ENCODE data around the gene ADGRD1.
"Not testable (repeated sequence)": the region's sequence is repeated elsewhere in the genome, so short reads cannot be mapped to it uniquely, and the experiment has no call there.

ADGRD1 gene

DNA sequence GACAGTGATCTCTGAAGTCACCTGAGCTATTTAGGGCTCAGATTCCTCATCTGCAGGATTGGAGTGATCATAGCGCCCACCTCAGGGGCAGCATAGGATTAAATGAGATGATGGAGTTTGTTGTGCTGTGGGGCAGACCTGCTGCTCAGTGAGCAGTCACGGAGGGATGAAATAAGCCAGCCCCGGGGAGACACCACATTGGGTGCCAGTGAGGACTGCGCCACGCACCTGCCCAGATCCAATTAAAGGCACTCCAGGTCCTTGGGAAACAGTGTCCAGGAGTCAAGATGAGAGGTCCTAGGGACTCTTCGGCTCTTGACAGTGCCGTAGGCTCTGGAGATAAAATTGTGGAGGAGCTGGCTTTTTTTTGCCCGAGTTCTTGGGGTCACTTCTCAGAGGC is 166.2 kb downstream of the ADGRD1 start:
- H3K27ac ChIP-seq (ENCODE audit: low read depth in 2 of 2, low read length in 2 of 2), result no peak overlapping the region
- no peak overlapping the region for H3K9ac ChIP-seq (ENCODE audit: low read depth in 1 of 2, low read length in 2 of 2)
- no peaks in the 10 kb centered on the region for H3K9me3 ChIP-seq (ENCODE audit: control insufficient read depth in 2 of 2, low read length in 2 of 2)
- no peaks in the 10 kb centered on the region for H3K36me3 ChIP-seq (ENCODE audit: control insufficient read depth in 2 of 2, insufficient read depth in 2 of 2, low read length in 2 of 2)
- no peaks in the 10 kb centered on the region for H3K4me1 ChIP-seq (ENCODE audit: control insufficient read depth in 2 of 2, insufficient read depth in 2 of 2, low read length in 2 of 2)
- no peaks in the 10 kb centered on the region for H3K27me3 ChIP-seq (ENCODE audit: control insufficient read depth in 2 of 2, insufficient read depth in 2 of 2, low read length in 2 of 2)
- H3K4me3 ChIP-seq (ENCODE audit: low read length in 2 of 2), result no peak overlapping the region

DNA sequence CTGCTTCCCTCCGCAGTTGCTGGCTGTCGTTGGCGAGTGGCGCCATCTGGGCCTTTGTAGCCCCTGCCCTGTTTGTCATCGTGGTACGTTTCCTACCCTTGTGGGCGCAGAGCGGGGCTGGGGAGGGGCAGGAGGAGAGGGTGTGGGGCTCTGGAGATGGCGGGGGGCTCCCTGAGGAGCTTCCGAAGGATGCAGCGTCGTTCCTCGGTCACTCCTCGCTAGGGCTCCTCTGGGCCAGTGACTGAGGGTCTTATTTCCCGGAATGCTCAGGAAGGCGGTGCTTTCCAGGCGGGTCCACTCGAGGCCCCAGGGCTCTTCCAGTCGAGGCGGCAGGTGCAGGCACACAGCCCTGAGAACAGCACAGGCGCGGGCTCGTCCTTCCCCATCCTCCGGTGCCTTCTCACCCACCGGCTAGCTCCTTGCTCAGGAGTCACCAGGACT is 167.1 kb downstream of the ADGRD1 start:
- no peaks in the 10 kb centered on the region for H3K4me1 ChIP-seq (ENCODE audit: control insufficient read depth in 2 of 2, insufficient read depth in 2 of 2, low read length in 2 of 2)
- H3K9me3 ChIP-seq (ENCODE audit: control insufficient read depth in 2 of 2, low read length in 2 of 2), result no peaks in the 10 kb centered on the region
- no peak overlapping the region for H3K9ac ChIP-seq (ENCODE audit: low read depth in 1 of 2, low read length in 2 of 2)
- no peaks in the 10 kb centered on the region for H3K36me3 ChIP-seq (ENCODE audit: control insufficient read depth in 2 of 2, insufficient read depth in 2 of 2, low read length in 2 of 2)
- H3K27ac ChIP-seq (ENCODE audit: low read depth in 2 of 2, low read length in 2 of 2), result no peak overlapping the region
- H3K27me3 ChIP-seq (ENCODE audit: control insufficient read depth in 2 of 2, insufficient read depth in 2 of 2, low read length in 2 of 2), result no peaks in the 10 kb centered on the region
- no peak overlapping the region for H3K4me3 ChIP-seq (ENCODE audit: low read length in 2 of 2)

DNA sequence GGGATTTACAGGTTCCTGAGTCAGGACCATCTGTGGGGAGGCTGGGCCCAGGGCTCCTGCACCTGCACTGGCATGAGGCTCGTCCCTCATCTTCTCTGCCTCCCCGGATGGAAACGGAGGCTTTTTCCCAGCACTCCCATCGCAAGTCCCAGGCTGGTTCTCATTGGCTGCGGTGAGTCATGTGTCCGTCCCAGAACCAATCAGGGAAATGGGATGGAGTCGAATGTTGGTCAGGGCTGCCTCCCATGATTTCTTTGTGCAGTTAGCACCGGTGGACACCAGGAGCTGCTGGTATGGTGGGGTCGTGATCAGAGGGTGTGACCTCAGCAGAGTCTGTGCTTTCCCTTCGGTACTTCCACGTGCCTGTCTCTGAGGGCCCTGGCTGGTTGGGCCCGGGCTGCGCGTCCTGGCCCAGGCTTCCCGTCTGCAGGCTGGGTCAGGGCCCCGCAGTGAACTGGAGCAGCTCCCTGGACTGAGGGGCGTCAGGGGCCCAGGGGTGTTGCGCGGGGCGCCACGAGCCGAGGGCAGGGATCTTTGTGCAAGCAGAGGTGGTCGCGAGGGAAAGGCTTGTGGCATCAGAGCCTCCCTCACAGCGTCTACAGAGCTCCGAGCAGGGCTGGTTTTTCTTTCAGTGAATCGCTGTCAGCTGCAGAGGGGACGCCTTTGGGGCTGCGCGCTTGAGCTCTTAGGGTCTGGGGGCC is 168.1 kb downstream of the ADGRD1 start:
- Histone ChIP-seq H3K27me3 (ENCODE audit: control insufficient read depth in 2 of 2, insufficient read depth in 2 of 2, low read length in 2 of 2) (no peaks in the 10 kb centered on the region), H3K36me3 (ENCODE audit: control insufficient read depth in 2 of 2, insufficient read depth in 2 of 2, low read length in 2 of 2) (no peaks in the 10 kb centered on the region), H3K9ac (ENCODE audit: low read depth in 1 of 2, low read length in 2 of 2) (no peak overlapping the region), H3K27ac (ENCODE audit: low read depth in 2 of 2, low read length in 2 of 2) (no peak overlapping the region), H3K4me1 (ENCODE audit: control insufficient read depth in 2 of 2, insufficient read depth in 2 of 2, low read length in 2 of 2) (no peaks in the 10 kb centered on the region), H3K4me3 (ENCODE audit: low read length in 2 of 2) (no peak overlapping the region), H3K9me3 (ENCODE audit: control insufficient read depth in 2 of 2, low read length in 2 of 2) (no peaks in the 10 kb centered on the region)

DNA sequence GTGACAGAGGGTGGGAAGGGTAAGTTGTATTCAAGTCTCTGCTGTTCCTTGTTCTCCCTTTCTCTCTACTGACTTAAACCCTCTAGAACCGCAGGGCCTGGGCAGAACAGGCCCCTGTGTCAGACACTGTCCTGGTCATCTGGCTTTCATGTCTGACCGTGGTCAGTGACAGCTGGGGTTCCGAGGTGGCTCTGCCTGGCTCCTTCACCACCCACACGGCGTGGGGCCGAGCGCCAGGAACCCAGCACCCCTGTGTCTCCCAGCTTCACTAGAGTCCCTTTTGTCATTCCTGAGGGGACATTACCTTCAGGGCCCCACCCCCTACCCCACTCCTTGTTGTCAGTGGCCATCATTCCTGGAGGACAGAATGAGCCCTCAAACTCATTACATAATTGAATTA is 168.9 kb downstream of the ADGRD1 start:
- no peaks in the 10 kb centered on the region for H3K27me3 ChIP-seq (ENCODE audit: control insufficient read depth in 2 of 2, insufficient read depth in 2 of 2, low read length in 2 of 2)
- no peak overlapping the region for H3K4me3 ChIP-seq (ENCODE audit: low read length in 2 of 2)
- no peaks in the 10 kb centered on the region for H3K36me3 ChIP-seq (ENCODE audit: control insufficient read depth in 2 of 2, insufficient read depth in 2 of 2, low read length in 2 of 2)
- no peak overlapping the region for H3K27ac ChIP-seq (ENCODE audit: low read depth in 2 of 2, low read length in 2 of 2)
- H3K9me3 ChIP-seq (ENCODE audit: control insufficient read depth in 2 of 2, low read length in 2 of 2), result no peaks in the 10 kb centered on the region
- H3K9ac ChIP-seq (ENCODE audit: low read depth in 1 of 2, low read length in 2 of 2), result no peak overlapping the region
- H3K4me1 ChIP-seq (ENCODE audit: control insufficient read depth in 2 of 2, insufficient read depth in 2 of 2, low read length in 2 of 2), result no peaks in the 10 kb centered on the region

DNA sequence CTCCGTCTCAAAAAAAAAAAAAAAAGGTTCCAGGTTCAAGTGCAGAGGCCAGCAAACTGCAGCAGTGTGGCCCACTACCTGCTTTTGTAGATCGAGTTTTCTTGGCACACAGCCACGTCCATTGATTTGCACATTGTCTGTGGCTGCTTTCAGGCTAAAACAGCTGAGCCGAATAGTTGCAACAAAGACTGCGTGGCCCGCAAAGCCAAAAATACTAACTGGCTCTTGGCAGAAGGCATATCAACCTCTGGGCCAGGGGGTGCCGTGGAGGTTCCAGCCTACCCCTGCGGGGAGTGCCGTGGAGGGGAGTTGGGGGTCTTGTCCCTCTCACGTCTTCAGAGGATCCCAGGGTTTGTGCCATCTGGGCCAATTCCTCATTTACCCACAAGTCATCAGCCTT is 170.1 kb downstream of the ADGRD1 start:
- Histone ChIP-seq H3K4me1 (ENCODE audit: control insufficient read depth in 2 of 2, insufficient read depth in 2 of 2, low read length in 2 of 2) (no peaks in the 10 kb centered on the region), H3K4me3 (ENCODE audit: low read length in 2 of 2) (no peak overlapping the region), H3K9ac (ENCODE audit: low read depth in 1 of 2, low read length in 2 of 2) (no peak overlapping the region), H3K27me3 (ENCODE audit: control insufficient read depth in 2 of 2, insufficient read depth in 2 of 2, low read length in 2 of 2) (no peaks in the 10 kb centered on the region), H3K27ac (ENCODE audit: low read depth in 2 of 2, low read length in 2 of 2) (no peak overlapping the region), H3K36me3 (ENCODE audit: control insufficient read depth in 2 of 2, insufficient read depth in 2 of 2, low read length in 2 of 2) (no peaks in the 10 kb centered on the region), H3K9me3 (ENCODE audit: control insufficient read depth in 2 of 2, low read length in 2 of 2) (no peaks in the 10 kb centered on the region)

DNA sequence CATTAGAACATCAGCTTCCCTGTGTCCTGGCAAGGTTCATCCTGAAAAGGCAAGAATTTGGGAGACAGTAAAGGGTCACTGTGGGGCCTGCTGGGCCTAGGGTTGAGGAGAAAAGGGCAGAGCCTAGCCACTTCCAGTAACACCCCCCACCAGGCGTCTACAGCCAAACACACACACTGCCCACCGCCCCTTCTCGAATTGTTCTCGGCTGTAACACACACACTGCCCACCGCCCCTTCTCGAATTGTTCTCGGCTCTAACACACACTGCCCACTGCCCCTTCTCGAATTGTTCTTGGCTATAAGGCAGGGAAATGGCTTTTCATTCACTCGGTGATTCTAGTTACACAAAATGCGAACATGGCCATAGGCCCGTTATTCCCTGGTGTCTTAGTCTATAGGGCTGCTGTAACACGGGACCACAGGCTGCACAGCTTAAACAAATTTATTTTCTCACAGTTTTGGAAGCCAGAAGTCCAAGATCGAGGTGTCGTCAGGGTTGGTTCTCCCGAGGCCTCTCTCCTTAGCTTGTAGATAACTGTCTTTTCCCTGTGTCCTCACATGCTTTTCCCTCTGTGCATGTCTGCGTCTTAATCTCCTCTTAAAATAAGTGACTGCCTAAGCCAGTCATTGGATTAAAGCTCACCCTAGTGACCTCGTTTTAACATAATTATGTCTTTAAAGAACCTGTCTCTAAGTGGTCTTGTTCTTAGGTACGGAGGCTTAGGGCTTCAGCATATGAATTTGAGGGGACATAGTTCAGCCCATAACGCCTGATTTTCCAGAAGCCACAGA is 171.0 kb downstream of the ADGRD1 start:
- Histone ChIP-seq H3K36me3 (ENCODE audit: control insufficient read depth in 2 of 2, insufficient read depth in 2 of 2, low read length in 2 of 2) (no peaks in the 10 kb centered on the region), H3K4me3 (ENCODE audit: low read length in 2 of 2) (no peak overlapping the region), H3K27me3 (ENCODE audit: control insufficient read depth in 2 of 2, insufficient read depth in 2 of 2, low read length in 2 of 2) (no peaks in the 10 kb centered on the region), H3K27ac (ENCODE audit: low read depth in 2 of 2, low read length in 2 of 2) (no peak overlapping the region), H3K9me3 (ENCODE audit: control insufficient read depth in 2 of 2, low read length in 2 of 2) (no peaks in the 10 kb centered on the region), H3K4me1 (ENCODE audit: control insufficient read depth in 2 of 2, insufficient read depth in 2 of 2, low read length in 2 of 2) (no peaks in the 10 kb centered on the region), H3K9ac (ENCODE audit: low read depth in 1 of 2, low read length in 2 of 2) (no peak overlapping the region)

DNA sequence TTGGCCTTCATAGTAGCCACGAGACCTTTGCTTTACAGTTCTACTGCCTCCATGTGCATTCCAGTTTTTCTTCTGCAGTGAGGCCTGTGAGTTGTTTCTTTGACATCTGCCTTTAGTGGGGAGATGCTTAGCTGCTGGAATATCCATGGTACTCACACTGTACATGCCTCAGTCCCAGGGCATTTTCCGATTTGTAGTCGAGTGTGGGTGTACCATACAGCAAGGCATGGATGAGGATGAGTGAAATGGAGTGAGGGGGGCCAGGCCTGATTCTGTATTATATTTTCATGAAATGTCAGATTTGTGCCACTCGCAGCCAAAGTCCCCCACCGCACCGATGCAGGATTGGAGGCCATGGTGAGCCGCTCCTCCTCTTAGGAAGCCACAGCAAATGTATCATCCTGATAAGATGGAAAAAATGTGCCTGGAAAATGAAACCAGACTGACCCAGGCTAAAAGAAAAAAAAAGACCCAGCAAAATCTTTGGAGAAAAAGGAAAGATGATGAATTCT is 173.0 kb downstream of the ADGRD1 start:
- no peak overlapping the region for H3K4me3 ChIP-seq (ENCODE audit: low read length in 2 of 2)
- H3K27me3 ChIP-seq (ENCODE audit: control insufficient read depth in 2 of 2, insufficient read depth in 2 of 2, low read length in 2 of 2), result no peaks in the 10 kb centered on the region
- no peak overlapping the region for H3K9ac ChIP-seq (ENCODE audit: low read depth in 1 of 2, low read length in 2 of 2)
- H3K9me3 ChIP-seq (ENCODE audit: control insufficient read depth in 2 of 2, low read length in 2 of 2), result no peaks in the 10 kb centered on the region
- H3K27ac ChIP-seq (ENCODE audit: low read depth in 2 of 2, low read length in 2 of 2), result no peak overlapping the region
- no peaks in the 10 kb centered on the region for H3K36me3 ChIP-seq (ENCODE audit: control insufficient read depth in 2 of 2, insufficient read depth in 2 of 2, low read length in 2 of 2)
- no peaks in the 10 kb centered on the region for H3K4me1 ChIP-seq (ENCODE audit: control insufficient read depth in 2 of 2, insufficient read depth in 2 of 2, low read length in 2 of 2)

DNA sequence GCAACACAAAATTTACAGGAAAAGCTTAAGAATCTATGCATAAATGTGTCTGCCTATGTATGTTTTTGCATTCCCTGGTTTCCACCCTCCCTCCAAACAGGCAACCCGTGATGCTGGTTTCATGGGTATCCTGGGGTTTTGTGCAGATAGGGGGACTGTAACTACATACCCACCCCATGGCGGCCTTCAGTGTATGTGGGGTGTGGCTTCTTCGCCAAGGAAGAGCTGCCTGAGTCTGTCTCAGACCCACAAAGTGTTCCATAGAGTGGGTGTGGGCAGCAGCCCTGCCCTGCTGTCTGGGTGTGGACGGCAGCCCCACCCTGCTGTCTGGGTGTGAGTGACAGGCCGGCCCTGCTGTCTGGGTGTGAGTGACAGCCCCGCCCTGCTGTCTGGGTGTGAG is 174.8 kb downstream of the ADGRD1 start:
- Histone ChIP-seq H3K27ac (ENCODE audit: low read depth in 2 of 2, low read length in 2 of 2) (no peak overlapping the region), H3K4me1 (ENCODE audit: control insufficient read depth in 2 of 2, insufficient read depth in 2 of 2, low read length in 2 of 2) (no peaks in the 10 kb centered on the region), H3K9ac (ENCODE audit: low read depth in 1 of 2, low read length in 2 of 2) (no peak overlapping the region), H3K4me3 (ENCODE audit: low read length in 2 of 2) (no peak overlapping the region), H3K27me3 (ENCODE audit: control insufficient read depth in 2 of 2, insufficient read depth in 2 of 2, low read length in 2 of 2) (no peaks in the 10 kb centered on the region), H3K9me3 (ENCODE audit: control insufficient read depth in 2 of 2, low read length in 2 of 2) (no peaks in the 10 kb centered on the region), H3K36me3 (ENCODE audit: control insufficient read depth in 2 of 2, insufficient read depth in 2 of 2, low read length in 2 of 2) (no peaks in the 10 kb centered on the region)

DNA sequence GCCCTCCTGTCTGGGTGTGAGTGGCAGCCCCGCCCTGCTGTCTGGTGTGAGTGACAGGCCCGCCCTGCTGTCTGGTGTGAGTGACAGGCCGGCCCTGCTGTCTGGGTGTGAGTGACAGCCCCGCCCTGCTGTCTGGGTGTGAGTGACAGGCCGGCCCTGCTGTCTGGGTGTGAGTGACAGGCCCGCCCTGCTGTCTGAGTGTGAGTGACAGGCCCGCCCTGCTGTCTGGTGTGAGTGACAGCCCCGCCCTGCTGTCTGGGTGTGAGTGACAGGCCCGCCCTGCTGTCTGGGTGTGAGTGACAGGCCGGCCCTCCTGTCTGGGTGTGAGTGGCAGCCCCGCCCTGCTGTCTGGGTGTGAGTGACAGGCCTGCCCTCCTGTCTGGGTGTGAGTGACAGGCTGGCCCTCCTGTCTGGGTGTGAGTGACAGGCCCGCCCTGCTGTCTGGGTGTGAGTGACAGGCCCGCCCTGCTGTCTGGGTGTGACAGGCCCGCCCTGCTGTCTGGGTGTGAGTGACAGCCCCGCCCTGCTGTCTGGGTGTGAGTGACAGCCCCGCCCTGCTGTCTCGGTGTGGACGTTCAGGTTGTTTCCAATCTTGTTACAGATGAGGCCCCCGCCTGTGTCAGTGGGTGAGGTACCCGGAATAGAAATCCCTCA is 175.4 kb downstream of the ADGRD1 start:
- H3K27ac ChIP-seq (ENCODE audit: low read depth in 2 of 2, low read length in 2 of 2); H3K4me3 ChIP-seq (ENCODE audit: low read length in 2 of 2); H3K36me3 ChIP-seq (ENCODE audit: control insufficient read depth in 2 of 2, insufficient read depth in 2 of 2, low read length in 2 of 2); H3K9ac ChIP-seq (ENCODE audit: low read depth in 1 of 2, low read length in 2 of 2); H3K9me3 ChIP-seq (ENCODE audit: control insufficient read depth in 2 of 2, low read length in 2 of 2); H3K4me1 ChIP-seq (ENCODE audit: control insufficient read depth in 2 of 2, insufficient read depth in 2 of 2, low read length in 2 of 2); H3K27me3 ChIP-seq (ENCODE audit: control insufficient read depth in 2 of 2, insufficient read depth in 2 of 2, low read length in 2 of 2): not testable (repeated sequence)

DNA sequence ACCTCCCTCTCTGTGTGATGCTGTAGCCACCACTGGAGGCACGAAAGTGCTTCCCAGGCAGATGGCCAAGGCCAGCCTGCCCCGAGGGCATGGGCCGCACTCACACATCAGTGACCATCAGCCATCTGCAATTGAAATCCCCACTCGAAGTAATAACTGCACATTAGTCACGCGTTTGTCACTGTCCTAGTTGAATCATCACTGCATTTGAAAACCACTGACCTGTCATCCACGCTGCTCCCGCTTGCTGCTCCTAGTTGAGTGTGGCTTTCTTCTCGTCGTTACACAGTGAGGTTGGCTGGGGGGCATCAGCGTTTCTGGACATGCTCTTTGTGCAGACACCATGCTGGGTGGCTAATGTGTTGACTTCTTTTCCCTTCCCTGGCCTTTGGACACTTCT is 176.1 kb downstream of the ADGRD1 start:
- no peaks in the 10 kb centered on the region for H3K4me1 ChIP-seq (ENCODE audit: control insufficient read depth in 2 of 2, insufficient read depth in 2 of 2, low read length in 2 of 2)
- no peak overlapping the region for H3K27ac ChIP-seq (ENCODE audit: low read depth in 2 of 2, low read length in 2 of 2)
- H3K9ac ChIP-seq (ENCODE audit: low read depth in 1 of 2, low read length in 2 of 2), result no peak overlapping the region
- H3K36me3 ChIP-seq (ENCODE audit: control insufficient read depth in 2 of 2, insufficient read depth in 2 of 2, low read length in 2 of 2), result no peaks in the 10 kb centered on the region
- H3K27me3 ChIP-seq (ENCODE audit: control insufficient read depth in 2 of 2, insufficient read depth in 2 of 2, low read length in 2 of 2), result no peaks in the 10 kb centered on the region
- no peaks in the 10 kb centered on the region for H3K9me3 ChIP-seq (ENCODE audit: control insufficient read depth in 2 of 2, low read length in 2 of 2)
- no peak overlapping the region for H3K4me3 ChIP-seq (ENCODE audit: low read length in 2 of 2)
